Naive thymus-derived CD8-positive, alpha-beta T cell (primary cell): ENCODE data around the gene NBPF9. TPM values are rescaled to one million over a fixed set of nuclear protein-coding genes. Genes with fewer than 3 reads are reported as not detected.
"Not testable (repeated sequence)": the region's sequence is repeated elsewhere in the genome, so short reads cannot be mapped to it uniquely, and the experiment has no call there.

Experiments
- ATAC-seq, 2 donors: fragments of 150-1000 bp; cut with Tn5 transposase in 1 of 2; sonication (Bioruptor Pico), chemical (Tn5 transposase) in 1 of 2; 1 replicate in 1 of 2; 2 replicates in 1 of 2; pipeline ENCODE4 v1.10.0; 2021; ENCODE audit warnings: mild to moderate bottlenecking in 2 of 2, moderate library complexity in 2 of 2
- POLR2A ChIA-PET: fragments of 350-600 bp; sonication (Branson Sonifier 250); formaldehyde crosslinking; loops from one replicate; lab custom pipeline; 2021; ENCODE audit warnings: antibody characterized with exemption; lab: Charles Lee
- DNase-seq, 10 donors: peaks; one replicate each; pipeline versions ENCODE4 v3.0.0 to v3.0.0-alpha.2; 2020 to 2022
- H3K27ac Mint-ChIP-seq, 10 donors: one replicate each; pipeline ENCODE4 v1.8.0; 2020 to 2022; ENCODE audit warnings: mild to moderate bottlenecking in 10 of 10, mixed read lengths in 10 of 10, moderate library complexity in 4 of 10, inconsistent platforms in 1 of 10
- H3K27me3 Mint-ChIP-seq, 5 donors: one replicate each; pipeline ENCODE4 v1.8.0; 2021 to 2022; ENCODE audit warnings: mixed read lengths in 5 of 5
- H3K36me3 Mint-ChIP-seq, 3 donors: one replicate each; pipeline ENCODE4 v1.8.0; 2020 to 2022; ENCODE audit warnings: mixed read lengths in 3 of 3, mild to moderate bottlenecking in 2 of 3, inconsistent platforms in 1 of 3
- H3K4me1 Mint-ChIP-seq, 4 donors: one replicate each; pipeline ENCODE4 v1.8.0; 2021 to 2022; ENCODE audit warnings: mixed read lengths in 4 of 4
- H3K4me3 Mint-ChIP-seq, 10 donors: one replicate each; pipeline ENCODE4 v1.8.0; 2020 to 2022; ENCODE audit warnings: mild to moderate bottlenecking in 10 of 10, mixed read lengths in 10 of 10, moderate library complexity in 6 of 10, inconsistent platforms in 1 of 10
- H3K9me3 Mint-ChIP-seq, 9 donors: one replicate each; pipeline ENCODE4 v1.8.0; 2020 to 2022; ENCODE audit warnings: mixed read lengths in 9 of 9, mild to moderate bottlenecking in 3 of 9, inconsistent platforms in 1 of 9, moderate library complexity in 1 of 9
- polyA plus RNA-seq, 3 donors: library from polyadenylated mRNA; unstranded; fragments of 300-500 nt; fragmentation: Illumina TruSeq; gene quantifications; one replicate each; pipeline ENCODE4 v1.2.3, GENCODE V29; 2021
- total RNA-seq, 8 experiments: library from RNA in 2 of 8; stranded (reverse) in 2 of 8; gene quantifications; one replicate each; pipeline ENCODE4 v1.2.3 and lab custom pipeline; 2021 to 2026

Gene NBPF9
- total and polyA plus RNA-seq, 5 experiments from 2014 or later: 1.1 to 58.3 (median 7.6) TPM

GRCh38 chr1:149075505-149076127 lies 27.7 kb downstream of the NBPF9 start:
- H3K9me3 Mint-ChIP-seq, H3K4me1 Mint-ChIP-seq, H3K27ac Mint-ChIP-seq, H3K4me3 Mint-ChIP-seq, POLR2A ChIA-PET, DNase-seq, ATAC-seq, H3K27me3 Mint-ChIP-seq: not testable (repeated sequence)
- peaks cover 0 to 32% (median 0%) of the 10 kb centered on the region in 3 donors for H3K36me3 Mint-ChIP-seq

- POLR2A ChIA-PET, H3K4me3 Mint-ChIP-seq, ATAC-seq, H3K27me3 Mint-ChIP-seq, H3K4me1 Mint-ChIP-seq, H3K27ac Mint-ChIP-seq, DNase-seq, H3K9me3 Mint-ChIP-seq: not testable (repeated sequence)
- H3K36me3 Mint-ChIP-seq: peaks cover 0 to 26% (median 4%) of the 10 kb centered on the region in 3 donors
These were observed 38.7 kb downstream of the NBPF9 start for GRCh38 chr1:149064611-149065010.

- H3K4me1 Mint-ChIP-seq, ATAC-seq, H3K4me3 Mint-ChIP-seq, POLR2A ChIA-PET, H3K27ac Mint-ChIP-seq, H3K36me3 Mint-ChIP-seq, H3K27me3 Mint-ChIP-seq, DNase-seq, H3K9me3 Mint-ChIP-seq: not testable (repeated sequence)
These were observed 60.3 kb downstream of the NBPF9 start for GRCh38 chr1:149043056-149043455.

DNA sequence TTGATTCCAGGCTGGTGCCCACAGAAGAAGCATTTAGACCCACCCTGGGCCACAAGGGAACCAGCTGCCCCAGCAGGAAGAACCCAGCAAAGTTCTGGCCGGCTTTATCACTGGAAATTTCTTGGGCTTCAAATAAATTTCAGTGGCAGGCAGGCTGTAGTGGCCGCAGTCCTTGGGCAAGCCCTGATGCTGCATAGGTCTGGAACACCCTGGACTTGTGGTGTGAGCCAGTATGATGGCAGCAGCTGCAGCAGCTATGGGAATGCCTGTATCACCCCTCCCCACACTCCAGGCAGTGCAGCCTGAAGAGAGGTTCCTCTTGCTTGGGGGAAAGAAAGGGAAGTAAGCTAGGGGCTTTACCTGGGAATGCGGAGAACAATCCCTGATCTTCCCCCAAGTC lies 69.4 kb downstream of the NBPF9 start:
- DNase-seq, POLR2A ChIA-PET, H3K27me3 Mint-ChIP-seq, H3K36me3 Mint-ChIP-seq, ATAC-seq, H3K9me3 Mint-ChIP-seq, H3K27ac Mint-ChIP-seq, H3K4me3 Mint-ChIP-seq, H3K4me1 Mint-ChIP-seq: not testable (repeated sequence)

DNA sequence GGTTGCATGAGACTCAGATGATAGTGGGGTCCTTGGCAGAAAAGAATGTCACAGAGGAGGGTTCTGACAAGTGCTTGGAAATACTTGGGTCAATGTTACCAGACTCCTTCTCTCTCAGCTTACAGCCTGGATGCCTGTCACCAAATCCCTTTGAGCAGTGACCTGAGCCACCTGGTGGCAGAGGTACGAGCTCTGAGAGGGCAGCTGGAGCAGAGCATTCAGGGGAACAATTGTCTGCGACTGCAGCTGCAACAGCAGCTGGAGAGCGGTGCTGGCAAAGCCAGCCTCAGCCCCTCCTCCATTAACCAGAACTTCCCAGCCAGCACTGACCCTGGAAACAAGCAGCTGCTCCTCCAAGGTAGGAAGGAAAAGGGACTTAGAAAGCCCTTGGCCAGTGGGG lies 79.0 kb downstream of the NBPF9 start:
- ATAC-seq, DNase-seq, H3K27me3 Mint-ChIP-seq, H3K4me3 Mint-ChIP-seq, H3K27ac Mint-ChIP-seq, H3K9me3 Mint-ChIP-seq, POLR2A ChIA-PET, H3K4me1 Mint-ChIP-seq, H3K36me3 Mint-ChIP-seq: not testable (repeated sequence)

DNA sequence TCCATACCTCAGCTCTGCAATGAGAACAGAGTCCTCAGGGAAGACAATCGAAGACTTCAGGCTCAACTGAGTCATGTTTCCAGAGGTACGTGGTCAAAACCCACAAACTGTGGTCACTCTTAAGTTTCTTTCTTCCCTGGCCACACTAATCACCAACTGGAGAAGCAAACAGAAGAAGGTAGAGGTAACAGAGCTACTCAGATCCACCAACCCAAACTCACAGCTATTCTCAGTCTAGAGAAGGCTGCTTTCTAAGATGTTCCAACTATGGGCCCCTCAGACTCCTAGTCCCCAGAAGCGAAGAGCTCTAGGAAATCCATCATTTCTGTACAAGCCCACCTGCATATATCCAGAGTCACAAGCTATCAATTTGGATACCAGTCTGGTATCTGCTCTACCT lies 84.8 kb downstream of the NBPF9 start:
- H3K27ac Mint-ChIP-seq, H3K9me3 Mint-ChIP-seq, H3K4me1 Mint-ChIP-seq, ATAC-seq, H3K4me3 Mint-ChIP-seq, H3K27me3 Mint-ChIP-seq, POLR2A ChIA-PET, DNase-seq, H3K36me3 Mint-ChIP-seq: not testable (repeated sequence)

- H3K27ac Mint-ChIP-seq, DNase-seq, H3K4me3 Mint-ChIP-seq, H3K27me3 Mint-ChIP-seq, H3K4me1 Mint-ChIP-seq, ATAC-seq, H3K36me3 Mint-ChIP-seq, POLR2A ChIA-PET, H3K9me3 Mint-ChIP-seq: not testable (repeated sequence)
These were observed 86.7 kb downstream of the NBPF9 start for GRCh38 chr1:149016626-149017025.

- not testable (repeated sequence) for H3K4me3 Mint-ChIP-seq
These were observed 87.8 kb downstream of the NBPF9 start for GRCh38 chr1:149015522-149015921.

GRCh38 chr1:149013513-149013912 lies 89.8 kb downstream of the NBPF9 start:
- H3K4me3 Mint-ChIP-seq, DNase-seq, H3K36me3 Mint-ChIP-seq, H3K4me1 Mint-ChIP-seq, H3K27me3 Mint-ChIP-seq, ATAC-seq, H3K27ac Mint-ChIP-seq, H3K9me3 Mint-ChIP-seq, POLR2A ChIA-PET: not testable (repeated sequence)

More at GRCh38 chr1:149015522-149015921, 87.8 kb downstream of the NBPF9 start:
- POLR2A ChIA-PET, H3K27me3 Mint-ChIP-seq, H3K9me3 Mint-ChIP-seq, H3K27ac Mint-ChIP-seq, DNase-seq, H3K4me1 Mint-ChIP-seq, ATAC-seq, H3K36me3 Mint-ChIP-seq: not testable (repeated sequence)

DNA sequence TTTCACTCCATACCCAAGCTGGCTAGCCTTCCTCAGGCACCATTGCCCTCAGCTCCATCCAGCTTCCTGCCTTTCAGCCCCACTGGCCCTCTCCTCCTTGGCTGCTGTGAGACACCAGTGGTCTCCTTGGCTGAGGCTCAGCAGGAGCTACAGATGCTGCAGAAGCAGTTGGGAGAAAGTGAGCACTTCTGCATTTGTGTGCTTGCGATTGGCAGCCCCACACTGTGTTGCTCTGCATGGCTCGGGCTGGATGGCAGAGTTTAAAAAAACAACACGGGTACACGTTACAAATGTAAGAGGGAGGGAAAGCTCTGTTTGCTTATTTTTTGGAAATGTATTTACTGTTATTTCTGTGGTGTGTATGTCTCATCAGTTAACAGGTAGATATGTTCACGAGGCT lies 90.8 kb downstream of the NBPF9 start:
- ATAC-seq, H3K27me3 Mint-ChIP-seq, H3K4me3 Mint-ChIP-seq, DNase-seq, POLR2A ChIA-PET, H3K9me3 Mint-ChIP-seq, H3K36me3 Mint-ChIP-seq, H3K27ac Mint-ChIP-seq, H3K4me1 Mint-ChIP-seq: not testable (repeated sequence)

DNA sequence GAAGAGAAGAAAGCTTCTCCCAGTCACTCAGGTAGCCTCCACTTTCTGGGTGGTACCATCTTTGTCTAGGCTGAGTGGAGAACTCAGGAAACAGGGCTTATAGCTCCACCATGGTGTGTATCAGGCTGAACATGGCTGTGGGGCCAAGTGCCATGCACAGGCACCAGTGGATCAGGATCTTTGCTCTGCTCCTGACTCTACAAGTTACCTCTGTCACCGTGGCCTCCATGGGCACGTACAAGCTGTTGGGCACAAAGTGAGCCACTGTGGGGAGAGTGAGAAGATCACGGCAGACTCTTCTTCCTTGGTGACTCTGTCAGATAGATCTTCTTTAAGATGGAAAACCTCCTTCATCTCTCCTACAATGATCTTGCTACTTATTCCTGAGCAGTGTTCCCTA lies 93.6 kb downstream of the NBPF9 start:
- POLR2A ChIA-PET, H3K4me3 Mint-ChIP-seq, H3K4me1 Mint-ChIP-seq, H3K9me3 Mint-ChIP-seq, DNase-seq, H3K27ac Mint-ChIP-seq, H3K36me3 Mint-ChIP-seq, H3K27me3 Mint-ChIP-seq, ATAC-seq: not testable (repeated sequence)

- H3K27ac Mint-ChIP-seq, H3K9me3 Mint-ChIP-seq, H3K4me3 Mint-ChIP-seq, H3K27me3 Mint-ChIP-seq, ATAC-seq, H3K4me1 Mint-ChIP-seq, DNase-seq, H3K36me3 Mint-ChIP-seq, POLR2A ChIA-PET: not testable (repeated sequence)
These were observed 94.6 kb downstream of the NBPF9 start for GRCh38 chr1:149008769-149009168.

DNA sequence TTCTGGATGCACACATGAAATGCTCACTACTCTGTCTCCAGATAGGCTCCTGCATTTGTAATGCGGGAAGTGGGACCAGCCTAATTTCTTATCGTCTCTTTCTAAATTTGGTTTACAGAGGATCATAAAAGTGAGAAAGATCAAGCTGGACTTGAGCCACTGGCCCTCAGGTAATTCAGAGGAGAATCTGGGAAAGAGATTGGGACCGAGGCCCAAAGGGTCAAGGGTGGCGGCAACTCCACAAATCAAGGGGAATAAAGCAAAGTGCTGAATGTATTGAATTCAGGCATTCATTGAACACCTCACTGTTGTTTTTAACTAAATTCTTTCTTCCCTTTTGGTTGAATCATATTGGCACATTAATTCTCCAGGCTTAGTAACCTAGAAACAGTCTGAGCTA lies 95.0 kb downstream of the NBPF9 start:
- POLR2A ChIA-PET, H3K9me3 Mint-ChIP-seq, H3K4me3 Mint-ChIP-seq, H3K27me3 Mint-ChIP-seq, DNase-seq, H3K36me3 Mint-ChIP-seq, ATAC-seq, H3K27ac Mint-ChIP-seq, H3K4me1 Mint-ChIP-seq: not testable (repeated sequence)
